Fibroblast of skin of left biceps (primary cell): ENCODE measurements around the gene TMED6.
"Not testable (repeated sequence)": the region's sequence is repeated elsewhere in the genome, so short reads cannot be mapped to it uniquely, and the experiment has no call there.

Source experiments
- DNase-seq, 2 experiments: peaks; one replicate each; pipeline ENCODE4 v3.0.0-alpha.2; 2013; ENCODE audit warnings: low read depth in 2 of 2

TMED6 gene

DNA sequence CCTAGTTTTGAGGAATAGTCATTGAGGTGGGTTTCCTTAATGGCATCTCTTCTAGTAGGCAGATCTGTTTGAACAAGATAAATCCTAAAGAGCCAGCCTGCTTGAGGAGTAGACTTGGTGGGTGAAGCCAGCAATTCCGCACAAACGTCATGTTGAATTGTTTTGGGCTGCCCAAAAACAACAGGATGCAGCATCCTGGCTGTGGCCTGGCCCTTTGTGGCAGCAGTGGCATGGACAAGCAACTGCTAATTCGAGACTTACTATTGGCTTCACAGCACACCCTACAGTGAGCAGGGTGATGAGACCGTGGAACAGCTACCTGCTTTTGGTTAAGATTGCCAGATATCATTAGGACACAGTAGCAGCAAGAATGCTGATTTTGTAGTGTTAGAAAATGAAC is 49.7 kb downstream of the TMED6 start:
- no peak for DNase-seq

GRCh38 chr16:69301187-69301586 is 50.4 kb downstream of the TMED6 start:
- DNase-seq: no peak

GRCh38 chr16:69298261-69298660 is 53.3 kb downstream of the TMED6 start:
- DNase-seq: no peak

DNA sequence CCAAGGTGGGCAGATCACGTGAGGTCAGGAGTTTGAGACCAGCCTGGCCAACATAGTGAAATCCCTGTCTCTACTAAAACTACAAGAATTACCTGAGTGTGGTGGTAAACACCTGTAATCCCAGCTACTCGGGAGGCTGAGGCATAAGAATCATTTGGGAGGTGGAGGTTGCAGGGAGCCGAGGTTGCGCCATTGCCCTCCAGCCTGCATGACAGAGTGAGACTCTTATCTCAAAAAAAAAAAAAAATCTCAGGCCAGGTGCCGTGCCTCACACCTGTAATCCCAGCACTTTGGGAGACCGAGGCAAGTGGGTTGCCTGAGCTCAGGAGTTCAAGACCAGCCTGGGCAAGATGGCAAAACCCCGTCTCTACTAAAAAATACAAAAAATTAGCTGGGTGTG is 54.8 kb downstream of the TMED6 start:
- not testable (repeated sequence) for DNase-seq

DNA sequence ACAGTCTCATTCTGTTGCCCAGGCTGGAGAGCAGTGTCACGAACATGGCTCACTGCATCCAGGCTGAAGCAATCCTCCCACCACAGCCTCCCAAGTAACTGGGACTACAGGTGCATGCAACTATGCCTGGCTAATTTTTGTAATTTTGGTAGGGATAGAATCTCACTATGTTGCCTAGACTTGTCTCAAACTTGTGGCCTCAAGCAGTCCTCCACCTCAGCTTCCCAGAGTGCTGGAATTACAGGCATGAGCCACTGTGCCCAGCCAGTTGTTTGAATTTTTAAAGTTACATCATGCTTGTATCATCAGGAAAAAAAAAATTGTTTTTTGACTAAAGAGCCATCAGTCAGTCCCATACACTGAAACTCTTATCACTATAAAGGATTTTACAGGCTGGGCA is 57.5 kb downstream of the TMED6 start:
- no peak for DNase-seq

DNA sequence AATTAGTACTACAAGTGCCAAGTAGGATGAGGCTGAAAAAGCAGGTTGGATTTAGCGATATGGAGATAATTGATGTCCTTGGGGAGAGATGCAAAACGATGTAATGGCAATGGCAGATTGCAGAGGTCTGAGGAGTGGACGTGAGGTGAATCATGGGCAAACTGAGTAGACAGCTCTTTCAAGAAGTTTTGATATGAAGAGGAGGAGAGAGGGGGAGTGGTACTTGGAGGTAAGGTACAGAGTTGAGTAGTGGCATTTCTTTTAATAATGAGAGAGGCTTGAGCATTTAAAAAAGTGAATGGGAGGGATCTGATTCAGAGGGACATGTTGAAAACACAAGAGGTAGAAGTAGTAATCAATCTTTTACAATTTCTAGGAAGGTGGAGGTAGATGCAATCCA is 58.2 kb downstream of the TMED6 start:
- DNase-seq: no peak
